GM12874 (cell line): ENCODE data around the gene CCDC27.

Experiments used
- TF ChIP-seq, protein P1 (sequence below): IDR thresholded peaks from 2 replicates; pipeline ENCODE4 v1.5.1; 2011; ENCODE audit warnings: low read depth, mild to moderate bottlenecking, control low read depth, low read length, moderate library complexity; ENCODE audit not compliant: insufficient read depth

The CCDC27 gene

GRCh38 chr1:3729594-3730542 is 22.4 kb upstream of the CCDC27 start:
- TF ChIP-seq, protein P1, sequence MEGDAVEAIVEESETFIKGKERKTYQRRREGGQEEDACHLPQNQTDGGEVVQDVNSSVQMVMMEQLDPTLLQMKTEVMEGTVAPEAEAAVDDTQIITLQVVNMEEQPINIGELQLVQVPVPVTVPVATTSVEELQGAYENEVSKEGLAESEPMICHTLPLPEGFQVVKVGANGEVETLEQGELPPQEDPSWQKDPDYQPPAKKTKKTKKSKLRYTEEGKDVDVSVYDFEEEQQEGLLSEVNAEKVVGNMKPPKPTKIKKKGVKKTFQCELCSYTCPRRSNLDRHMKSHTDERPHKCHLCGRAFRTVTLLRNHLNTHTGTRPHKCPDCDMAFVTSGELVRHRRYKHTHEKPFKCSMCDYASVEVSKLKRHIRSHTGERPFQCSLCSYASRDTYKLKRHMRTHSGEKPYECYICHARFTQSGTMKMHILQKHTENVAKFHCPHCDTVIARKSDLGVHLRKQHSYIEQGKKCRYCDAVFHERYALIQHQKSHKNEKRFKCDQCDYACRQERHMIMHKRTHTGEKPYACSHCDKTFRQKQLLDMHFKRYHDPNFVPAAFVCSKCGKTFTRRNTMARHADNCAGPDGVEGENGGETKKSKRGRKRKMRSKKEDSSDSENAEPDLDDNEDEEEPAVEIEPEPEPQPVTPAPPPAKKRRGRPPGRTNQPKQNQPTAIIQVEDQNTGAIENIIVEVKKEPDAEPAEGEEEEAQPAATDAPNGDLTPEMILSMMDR: no peak

DNA sequence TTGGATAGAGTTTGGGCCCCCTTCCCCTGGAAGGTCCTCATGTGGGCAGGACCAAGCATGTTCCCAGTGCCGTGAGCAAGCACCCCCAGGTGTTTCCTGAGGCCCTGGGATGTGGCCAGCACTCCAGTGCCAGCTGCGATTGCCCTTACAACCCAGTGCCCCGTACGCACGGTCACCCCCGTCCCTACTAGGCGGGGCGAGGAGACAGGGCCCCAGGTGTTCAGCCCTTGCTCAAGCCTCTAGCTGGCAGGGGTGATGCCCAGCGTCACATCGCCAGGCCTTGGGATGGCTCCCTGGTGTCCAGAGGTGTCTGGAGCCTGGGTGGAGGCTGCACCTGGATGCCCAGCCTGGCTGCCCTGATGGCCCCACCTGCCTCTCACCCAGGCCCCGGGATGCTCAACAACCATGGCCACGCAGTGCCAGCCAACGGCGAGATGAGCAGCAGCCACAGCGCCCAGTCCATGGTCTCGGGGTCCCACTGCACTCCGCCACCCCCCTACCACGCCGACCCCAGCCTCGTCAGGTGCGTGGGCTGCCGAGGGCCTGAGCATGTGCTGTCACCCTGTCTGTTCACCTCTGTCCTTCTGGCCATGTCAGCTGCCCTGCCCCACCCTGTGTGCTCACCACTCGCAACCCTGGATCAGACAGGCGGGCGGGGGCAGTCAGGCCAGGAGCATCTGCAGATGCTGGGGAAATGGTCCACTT is 21.6 kb upstream of the CCDC27 start:
- TF ChIP-seq, protein P1: no peak

- TF ChIP-seq, protein P1: no peak
Observed at GRCh38 chr1:3731583-3732433, 20.4 kb upstream of the CCDC27 start.

DNA sequence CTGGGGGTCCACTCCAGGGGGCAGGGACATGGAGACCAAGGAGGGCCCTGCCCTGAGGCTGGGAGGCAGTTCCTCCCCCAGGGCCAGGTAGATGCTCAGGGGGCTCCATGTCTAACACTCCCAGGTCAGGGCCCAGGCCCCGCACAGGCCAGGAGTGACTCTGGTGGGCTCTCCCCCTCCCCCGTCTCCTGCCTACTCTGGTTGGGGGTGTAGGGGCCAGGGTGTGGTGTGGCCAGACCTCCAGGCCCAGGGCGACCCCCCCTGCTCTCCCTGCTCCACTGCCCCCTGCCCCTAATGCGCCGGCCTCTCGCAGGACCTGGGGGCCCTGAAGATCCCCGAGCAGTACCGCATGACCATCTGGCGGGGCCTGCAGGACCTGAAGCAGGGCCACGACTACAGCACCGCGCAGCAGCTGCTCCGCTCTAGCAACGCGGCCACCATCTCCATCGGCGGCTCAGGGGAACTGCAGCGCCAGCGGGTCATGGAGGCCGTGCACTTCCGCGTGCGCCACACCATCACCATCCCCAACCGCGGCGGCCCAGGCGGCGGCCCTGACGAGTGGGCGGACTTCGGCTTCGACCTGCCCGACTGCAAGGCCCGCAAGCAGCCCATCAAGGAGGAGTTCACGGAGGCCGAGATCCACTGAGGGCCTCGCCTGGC is 19.7 kb upstream of the CCDC27 start:
- TF ChIP-seq, protein P1: no peak

DNA sequence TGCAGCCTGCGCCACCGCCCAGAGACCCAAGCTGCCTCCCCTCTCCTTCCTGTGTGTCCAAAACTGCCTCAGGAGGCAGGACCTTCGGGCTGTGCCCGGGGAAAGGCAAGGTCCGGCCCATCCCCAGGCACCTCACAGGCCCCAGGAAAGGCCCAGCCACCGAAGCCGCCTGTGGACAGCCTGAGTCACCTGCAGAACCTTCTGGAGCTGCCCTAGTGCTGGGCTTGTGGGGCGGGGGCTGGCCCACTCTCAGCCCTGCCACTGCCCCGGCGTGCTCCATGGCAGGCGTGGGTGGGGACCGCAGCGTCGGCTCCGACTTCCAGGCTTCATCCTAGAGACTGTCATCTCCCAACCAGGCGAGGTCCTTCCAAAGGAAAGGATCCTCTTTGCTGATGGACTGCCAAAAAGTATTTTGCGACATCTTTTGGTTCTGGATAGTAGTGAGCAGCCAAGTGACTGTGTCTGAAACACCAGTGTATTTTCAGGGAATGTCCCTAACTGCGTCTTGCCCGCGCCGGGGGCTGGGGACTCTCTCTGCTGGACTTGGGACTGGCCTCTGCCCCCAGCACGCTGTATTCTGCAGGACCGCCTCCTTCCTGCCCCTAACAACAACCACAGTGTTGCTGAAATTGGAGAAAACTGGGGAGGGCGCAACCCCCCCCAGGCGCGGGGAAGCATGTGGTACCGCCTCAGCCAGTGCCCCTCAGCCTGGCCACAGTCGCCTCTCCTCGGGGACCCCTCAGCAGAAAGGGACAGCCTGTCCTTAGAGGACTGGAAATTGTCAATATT is 19.0 kb upstream of the CCDC27 start:
- TF ChIP-seq, protein P1: no peak

DNA sequence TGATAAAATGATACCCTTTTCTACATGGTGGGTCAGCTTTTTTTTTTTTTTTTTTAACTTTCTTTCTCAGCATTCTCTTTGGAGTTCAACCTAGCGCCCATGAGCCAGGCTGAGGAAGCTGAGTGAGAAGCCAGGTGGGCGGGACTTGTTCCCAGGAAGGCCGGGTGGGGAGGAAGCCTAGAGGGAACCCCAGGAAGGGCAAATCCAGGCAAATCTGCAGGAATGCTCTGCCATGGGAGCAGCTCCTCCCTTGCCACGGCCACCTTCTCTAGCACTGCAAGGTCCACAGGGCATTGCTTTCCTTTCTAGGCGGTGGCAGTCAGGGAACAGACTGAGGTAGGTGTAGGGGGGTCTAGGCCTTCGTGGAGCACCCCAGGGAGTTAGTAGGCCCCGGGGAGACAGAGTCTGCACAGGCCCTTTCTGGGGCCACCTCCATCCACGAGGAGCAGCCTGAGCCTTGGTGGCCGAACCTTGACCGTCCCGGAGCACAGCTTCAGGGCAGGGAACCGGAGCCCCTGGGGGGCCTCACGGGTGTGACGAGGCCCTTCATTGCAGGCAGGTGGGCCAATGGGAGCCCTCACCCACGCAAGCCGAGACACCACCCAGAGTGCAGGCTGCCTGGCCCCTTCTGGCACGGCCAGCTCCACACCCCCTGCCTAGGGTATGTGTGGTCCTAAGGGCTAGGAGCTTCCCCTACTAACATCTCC is 18.2 kb upstream of the CCDC27 start:
- TF ChIP-seq, protein P1: no peak
